GM23338 (cell line): ENCODE results near the gene HNF1A. TPM values are rescaled to one million over a fixed set of nuclear protein-coding genes. Genes with fewer than 3 reads are reported as not detected.

Source experiments
- ATAC-seq: fragments of 200-7000 bp; cut with Tn5 transposase; 3 replicates; pipeline ENCODE4 v1.9.1; 2020
- DNase-seq: peaks from one replicate; pipeline ENCODE4 v3.0.0-alpha.2; 2015; ENCODE audit warnings: low spot score
- H2AFZ ChIP-seq: fragments of 200-600 bp; sonication (generic); 2 replicates; pipeline ENCODE4 v1.8.0; 2016; ENCODE audit warnings: antibody characterized with exemption, mild to moderate bottlenecking, moderate library complexity
- H3F3A ChIP-seq: fragments of 200-600 bp; sonication (generic); replicated peaks from 2 replicates; pipeline ENCODE4 v1.8.0; 2017; ENCODE audit warnings: antibody characterized with exemption, mixed run types, low read depth
- H3K27ac ChIP-seq: fragments of 200-600 bp; sonication (generic); 2 replicates; pipeline ENCODE4 v1.6.1; 2016; ENCODE audit warnings: low read depth
- H3K27me3 ChIP-seq: fragments of 200-600 bp; sonication (generic); 2 replicates; pipeline ENCODE4 v1.8.0; 2016; ENCODE audit warnings: mild to moderate bottlenecking, mixed run types, moderate library complexity; ENCODE audit not compliant: insufficient read depth
- H3K36me3 ChIP-seq: fragments of 200-600 bp; sonication (generic); 2 replicates; pipeline ENCODE4 v1.8.0; 2016; ENCODE audit warnings: mild to moderate bottlenecking; ENCODE audit not compliant: insufficient read depth
- H3K4me1 ChIP-seq: fragments of 200-600 bp; sonication (generic); 2 replicates; pipeline ENCODE4 v1.8.0; 2016; ENCODE audit warnings: mild to moderate bottlenecking, moderate library complexity; ENCODE audit not compliant: insufficient read depth
- H3K4me2 ChIP-seq: fragments of 200-600 bp; sonication (generic); 2 replicates; pipeline ENCODE4 v1.7.1; 2017; ENCODE audit warnings: mixed run types
- H3K4me3 ChIP-seq: fragments of 200-600 bp; sonication (generic); 2 replicates; pipeline ENCODE4 v1.6.1; 2016; ENCODE audit warnings: mixed run types
- H3K79me2 ChIP-seq: fragments of 200-600 bp; sonication (generic); replicated peaks from 2 replicates; pipeline ENCODE4 v1.8.0; 2017; ENCODE audit warnings: mild to moderate bottlenecking; ENCODE audit not compliant: insufficient read depth
- H3K9me2 ChIP-seq: fragments of 200-600 bp; sonication (generic); 2 replicates; pipeline ENCODE4 v1.8.0; 2017; ENCODE audit not compliant: insufficient read depth
- H4K20me1 ChIP-seq: fragments of 200-600 bp; sonication (generic); replicated peaks from 2 replicates; pipeline ENCODE4 v1.8.0; 2017; ENCODE audit warnings: mild to moderate bottlenecking; ENCODE audit not compliant: insufficient read depth
- H3K27ac Mint-ChIP-seq: 2 replicates; pipeline ENCODE4 v1.8.0; 2020; ENCODE audit warnings: inconsistent platforms, mild to moderate bottlenecking, moderate library complexity, mixed read lengths
- H3K27me3 Mint-ChIP-seq: 3 replicates; pipeline ENCODE4 v1.8.0; 2022; ENCODE audit warnings: low read depth, mild to moderate bottlenecking, moderate library complexity, mixed read lengths, inconsistent platforms; ENCODE audit not compliant: insufficient read depth, poor library complexity
- H3K36me3 Mint-ChIP-seq: 3 replicates; pipeline ENCODE4 v1.8.0; 2021; ENCODE audit warnings: low read depth, mild to moderate bottlenecking, inconsistent platforms, moderate library complexity, mixed read lengths
- H3K4me1 Mint-ChIP-seq: 3 replicates; pipeline ENCODE4 v1.8.0; 2020; ENCODE audit warnings: mild to moderate bottlenecking, inconsistent platforms, mixed read lengths
- H3K4me3 Mint-ChIP-seq: 3 replicates; pipeline ENCODE4 v1.8.0; 2021; ENCODE audit warnings: moderate library complexity, mild to moderate bottlenecking, inconsistent platforms, mixed read lengths
- H3K9me3 Mint-ChIP-seq: 3 replicates; pipeline ENCODE4 v1.8.0; 2020; ENCODE audit warnings: moderate library complexity, mild to moderate bottlenecking, inconsistent platforms, mixed read lengths
- EZH2 ChIP-seq: fragments of 200-600 bp; sonication (generic); IDR thresholded peaks from one replicate; pipeline ENCODE4 v1.8.0; 2017; ENCODE audit warnings: antibody characterized with exemption, mild to moderate bottlenecking, low read depth; ENCODE audit not compliant: unreplicated experiment
- JUNB ChIP-seq: IDR thresholded peaks from one replicate; pipeline ENCODE4 v1.6.1; 2016; ENCODE audit warnings: antibody characterized with exemption; ENCODE audit not compliant: unreplicated experiment
- STAT1 ChIP-seq: IDR thresholded peaks from one replicate; pipeline ENCODE4 v1.6.1; 2016; ENCODE audit warnings: antibody characterized with exemption; ENCODE audit not compliant: unreplicated experiment
- polyA plus RNA-seq: library from polyadenylated mRNA; unstranded; fragments of >200 nt; fragmentation: Nextera tagmentation; extraction: Ambion mirVana; gene quantifications from 2 replicates; pipeline ENCODE4 v1.2.1, GENCODE V29; 2016
- total RNA-seq: library from RNA; depleted of rRNA; stranded (reverse); fragments of >200 nt; shearing (Covaris generic); gene quantifications from 2 replicates; pipeline ENCODE4 v1.2.3, GENCODE V29; 2014
- TF ChIP-seq, protein P1 (sequence below): IDR thresholded peaks from one replicate; pipeline ENCODE4 v1.6.1; 2018; ENCODE audit warnings: antibody characterized with exemption; ENCODE audit not compliant: unreplicated experiment
- TF ChIP-seq, protein P2 (sequence below): IDR thresholded peaks from 2 replicates; pipeline ENCODE4 v1.6.1; 2016; ENCODE audit warnings: antibody characterized with exemption

HNF1A gene
- total and polyA plus RNA-seq, 2 experiments from 2014 or later = 0.11 TPM; not detected in 1

DNA sequence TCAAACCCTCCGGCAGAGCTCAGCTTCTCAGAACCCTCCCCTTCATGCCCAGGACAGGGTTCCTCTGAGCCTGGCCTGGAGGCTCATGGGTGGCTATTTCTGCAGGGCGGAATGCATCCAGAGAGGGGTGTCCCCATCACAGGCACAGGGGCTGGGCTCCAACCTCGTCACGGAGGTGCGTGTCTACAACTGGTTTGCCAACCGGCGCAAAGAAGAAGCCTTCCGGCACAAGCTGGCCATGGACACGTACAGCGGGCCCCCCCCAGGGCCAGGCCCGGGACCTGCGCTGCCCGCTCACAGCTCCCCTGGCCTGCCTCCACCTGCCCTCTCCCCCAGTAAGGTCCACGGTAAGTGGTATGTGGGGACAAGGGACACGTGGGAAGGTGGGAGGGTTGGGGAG is 15.7 kb downstream of the HNF1A start (continued):
- TF ChIP-seq, protein P1, sequence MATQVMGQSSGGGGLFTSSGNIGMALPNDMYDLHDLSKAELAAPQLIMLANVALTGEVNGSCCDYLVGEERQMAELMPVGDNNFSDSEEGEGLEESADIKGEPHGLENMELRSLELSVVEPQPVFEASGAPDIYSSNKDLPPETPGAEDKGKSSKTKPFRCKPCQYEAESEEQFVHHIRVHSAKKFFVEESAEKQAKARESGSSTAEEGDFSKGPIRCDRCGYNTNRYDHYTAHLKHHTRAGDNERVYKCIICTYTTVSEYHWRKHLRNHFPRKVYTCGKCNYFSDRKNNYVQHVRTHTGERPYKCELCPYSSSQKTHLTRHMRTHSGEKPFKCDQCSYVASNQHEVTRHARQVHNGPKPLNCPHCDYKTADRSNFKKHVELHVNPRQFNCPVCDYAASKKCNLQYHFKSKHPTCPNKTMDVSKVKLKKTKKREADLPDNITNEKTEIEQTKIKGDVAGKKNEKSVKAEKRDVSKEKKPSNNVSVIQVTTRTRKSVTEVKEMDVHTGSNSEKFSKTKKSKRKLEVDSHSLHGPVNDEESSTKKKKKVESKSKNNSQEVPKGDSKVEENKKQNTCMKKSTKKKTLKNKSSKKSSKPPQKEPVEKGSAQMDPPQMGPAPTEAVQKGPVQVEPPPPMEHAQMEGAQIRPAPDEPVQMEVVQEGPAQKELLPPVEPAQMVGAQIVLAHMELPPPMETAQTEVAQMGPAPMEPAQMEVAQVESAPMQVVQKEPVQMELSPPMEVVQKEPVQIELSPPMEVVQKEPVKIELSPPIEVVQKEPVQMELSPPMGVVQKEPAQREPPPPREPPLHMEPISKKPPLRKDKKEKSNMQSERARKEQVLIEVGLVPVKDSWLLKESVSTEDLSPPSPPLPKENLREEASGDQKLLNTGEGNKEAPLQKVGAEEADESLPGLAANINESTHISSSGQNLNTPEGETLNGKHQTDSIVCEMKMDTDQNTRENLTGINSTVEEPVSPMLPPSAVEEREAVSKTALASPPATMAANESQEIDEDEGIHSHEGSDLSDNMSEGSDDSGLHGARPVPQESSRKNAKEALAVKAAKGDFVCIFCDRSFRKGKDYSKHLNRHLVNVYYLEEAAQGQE = no peak
- no peak for TF ChIP-seq STAT1

DNA sequence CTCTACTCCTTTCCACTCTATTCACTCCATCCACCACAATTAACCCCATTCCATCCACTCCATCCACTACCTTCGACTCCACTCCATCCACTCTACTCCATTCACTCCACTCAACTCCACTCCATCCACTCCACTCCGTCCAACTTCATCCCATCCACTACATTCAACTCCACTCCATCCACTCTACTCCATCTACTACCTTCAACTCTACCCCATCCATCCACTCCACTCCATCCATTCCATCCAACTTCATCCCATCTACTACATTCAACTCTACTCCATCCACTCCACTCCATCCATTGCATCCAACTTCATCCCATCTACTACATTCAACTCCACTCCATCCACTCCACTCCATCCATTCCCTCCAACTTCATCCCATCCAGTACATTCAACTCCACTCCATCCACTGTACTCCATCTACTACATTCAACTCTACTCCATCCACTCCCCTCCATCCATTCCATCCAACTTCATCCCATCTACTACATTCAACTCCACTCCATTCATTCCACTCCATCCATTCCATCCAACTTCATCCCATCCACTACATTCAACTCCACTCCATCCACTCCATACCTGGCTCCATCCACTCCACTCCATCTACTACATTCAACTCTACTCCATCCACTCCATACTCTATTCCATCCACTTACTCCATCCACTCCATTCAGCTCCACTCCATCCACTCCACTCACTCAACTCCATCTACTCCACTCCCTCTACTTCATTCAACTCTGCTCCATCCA is 16.4 kb downstream of the HNF1A start:
- H3K4me2 ChIP-seq = no peak overlapping the region
- H3K9me2 ChIP-seq = no peaks in the 10 kb centered on the region
- Mint-ChIP-seq H3K4me3 (no peak overlapping the region; the same call in 2 of the 3 replicates), H3K9me3 (no peaks in the 10 kb centered on the region; the same call in 2 of the 3 replicates), H3K36me3 (no peaks in the 10 kb centered on the region; the same call in 2 of the 3 replicates), H3K27ac (no peak overlapping the region), H3K27me3 (peaks cover 8% of the 10 kb centered on the region), H3K4me1 (peaks cover 2% of the 10 kb centered on the region; the same call in 2 of the 3 replicates)
- H3K27ac ChIP-seq = no peak overlapping the region
- no peak overlapping the region for H2AFZ ChIP-seq
- TF ChIP-seq JUNB (no peak), EZH2 (no peak), STAT1 (no peak)
- TF ChIP-seq, protein P1 = no peak
- TF ChIP-seq, protein P2, sequence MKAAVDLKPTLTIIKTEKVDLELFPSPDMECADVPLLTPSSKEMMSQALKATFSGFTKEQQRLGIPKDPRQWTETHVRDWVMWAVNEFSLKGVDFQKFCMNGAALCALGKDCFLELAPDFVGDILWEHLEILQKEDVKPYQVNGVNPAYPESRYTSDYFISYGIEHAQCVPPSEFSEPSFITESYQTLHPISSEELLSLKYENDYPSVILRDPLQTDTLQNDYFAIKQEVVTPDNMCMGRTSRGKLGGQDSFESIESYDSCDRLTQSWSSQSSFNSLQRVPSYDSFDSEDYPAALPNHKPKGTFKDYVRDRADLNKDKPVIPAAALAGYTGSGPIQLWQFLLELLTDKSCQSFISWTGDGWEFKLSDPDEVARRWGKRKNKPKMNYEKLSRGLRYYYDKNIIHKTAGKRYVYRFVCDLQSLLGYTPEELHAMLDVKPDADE = no peak
- no peaks in the 10 kb centered on the region for H3K36me3 ChIP-seq
- ATAC-seq (no peak), DNase-seq (no peak)
- peaks cover 3% of the 10 kb centered on the region; the same call in 1 of the 2 replicates for H3K4me1 ChIP-seq
- no peaks in the 10 kb centered on the region for H3F3A ChIP-seq
- H3K27me3 ChIP-seq = no peaks in the 10 kb centered on the region
- no peak overlapping the region for H3K4me3 ChIP-seq
- H4K20me1 ChIP-seq = no peaks in the 10 kb centered on the region
- H3K79me2 ChIP-seq = no peaks in the 10 kb centered on the region
